HEK293 (cell line): ENCODE data around the gene LRRC8C.
A peak's percentile ranks its signal among the peaks of the same experiment; 100 is the strongest.

ENCODE experiments used
- GLIS2 ChIP-seq: fragments of 450-650 bp; formaldehyde crosslinking; IDR thresholded peaks from 2 replicates; pipeline ENCODE4 v1.5.1; 2016; ENCODE audit warnings: missing biosample characterization, missing genetic modification characterization
- KLF1 ChIP-seq: fragments of 450-650 bp; formaldehyde crosslinking; IDR thresholded peaks from 2 replicates; pipeline ENCODE4 v1.5.1; 2016; ENCODE audit warnings: missing biosample characterization, missing genetic modification characterization
- KLF9 ChIP-seq: fragments of 450-650 bp; formaldehyde crosslinking; IDR thresholded peaks from 2 replicates; pipeline ENCODE4 v1.5.1; 2016; ENCODE audit warnings: missing biosample characterization, missing genetic modification characterization, low read depth
- REPIN1 ChIP-seq: fragments of 450-650 bp; formaldehyde crosslinking; IDR thresholded peaks from 2 replicates; pipeline ENCODE4 v1.5.1; 2017; ENCODE audit warnings: missing biosample characterization, missing genetic modification characterization, low read depth
- YY1 ChIP-seq: fragments of 450-650 bp; formaldehyde crosslinking; IDR thresholded peaks from 2 replicates; pipeline ENCODE4 v1.5.1; 2018; ENCODE audit warnings: missing biosample characterization, missing genetic modification characterization
- ZBTB10 ChIP-seq: fragments of 450-650 bp; formaldehyde crosslinking; IDR thresholded peaks from 2 replicates; pipeline ENCODE4 v1.5.1; 2016; ENCODE audit warnings: missing biosample characterization, missing genetic modification characterization
- ZNF121 ChIP-seq: fragments of 450-650 bp; formaldehyde crosslinking; IDR thresholded peaks from 2 replicates; pipeline ENCODE4 v1.5.1; 2016; ENCODE audit warnings: missing biosample characterization, missing genetic modification characterization
- ZNF184 ChIP-seq: fragments of 450-650 bp; IDR thresholded peaks from 2 replicates; pipeline ENCODE4 v1.5.1; 2018; ENCODE audit warnings: missing biosample characterization, mild to moderate bottlenecking, missing genetic modification characterization
- ZNF2 ChIP-seq: fragments of 450-650 bp; formaldehyde crosslinking; IDR thresholded peaks from 2 replicates; pipeline ENCODE4 v1.5.1; 2016; ENCODE audit warnings: missing biosample characterization, missing genetic modification characterization
- ZNF248 ChIP-seq: fragments of 450-650 bp; formaldehyde crosslinking; IDR thresholded peaks from 2 replicates; pipeline ENCODE4 v1.5.1; 2017; ENCODE audit warnings: missing biosample characterization, missing genetic modification characterization
- ZNF311 ChIP-seq: fragments of 450-650 bp; formaldehyde crosslinking; IDR thresholded peaks from 2 replicates; pipeline ENCODE4 v1.5.1; 2017; ENCODE audit warnings: missing biosample characterization, missing genetic modification characterization, borderline replicate concordance
- ZNF37A ChIP-seq: fragments of 450-650 bp; IDR thresholded peaks from 2 replicates; pipeline ENCODE4 v1.5.1; 2018; ENCODE audit warnings: missing biosample characterization, missing genetic modification characterization
- ZNF404 ChIP-seq: fragments of 450-650 bp; formaldehyde crosslinking; IDR thresholded peaks from 2 replicates; pipeline ENCODE4 v1.5.1; 2017; ENCODE audit warnings: missing biosample characterization, missing genetic modification characterization
- ZNF423 ChIP-seq: fragments of 450-650 bp; formaldehyde crosslinking; IDR thresholded peaks from 2 replicates; pipeline ENCODE4 v1.5.1; 2016; ENCODE audit warnings: missing biosample characterization, missing genetic modification characterization
- ZNF473 ChIP-seq: fragments of 450-650 bp; formaldehyde crosslinking; IDR thresholded peaks from 2 replicates; pipeline ENCODE4 v1.5.1; 2017; ENCODE audit warnings: missing biosample characterization, missing genetic modification characterization
- ZNF571 ChIP-seq: fragments of 450-650 bp; formaldehyde crosslinking; IDR thresholded peaks from 2 replicates; pipeline ENCODE4 v1.5.0; 2017; ENCODE audit warnings: missing biosample characterization, missing genetic modification characterization
- ZNF610 ChIP-seq: fragments of 450-650 bp; formaldehyde crosslinking; IDR thresholded peaks from 2 replicates; pipeline ENCODE4 v1.5.1; 2016; ENCODE audit warnings: missing biosample characterization, missing genetic modification characterization, borderline replicate concordance
- ZNF624 ChIP-seq: fragments of 450-650 bp; formaldehyde crosslinking; IDR thresholded peaks from 2 replicates; pipeline ENCODE4 v1.5.1; 2017; ENCODE audit warnings: missing biosample characterization, missing genetic modification characterization
- ZNF677 ChIP-seq: fragments of 450-650 bp; IDR thresholded peaks from 2 replicates; pipeline ENCODE4 v1.5.0; 2018; ENCODE audit warnings: missing biosample characterization, mild to moderate bottlenecking, missing genetic modification characterization, moderate library complexity
- ZNF707 ChIP-seq: fragments of 450-650 bp; formaldehyde crosslinking; IDR thresholded peaks from 2 replicates; pipeline ENCODE4 v1.5.1; 2016; ENCODE audit warnings: missing biosample characterization, missing genetic modification characterization
- ZNF768 ChIP-seq: fragments of 450-650 bp; formaldehyde crosslinking; IDR thresholded peaks from 2 replicates; pipeline ENCODE4 v1.5.1; 2018; ENCODE audit warnings: missing biosample characterization, mild to moderate bottlenecking, missing genetic modification characterization
- ZNF776 ChIP-seq: fragments of 450-650 bp; formaldehyde crosslinking; IDR thresholded peaks from 2 replicates; pipeline ENCODE4 v1.5.0; 2017; ENCODE audit warnings: missing biosample characterization, missing genetic modification characterization, borderline replicate concordance
- ZSCAN16 ChIP-seq: fragments of 450-650 bp; formaldehyde crosslinking; IDR thresholded peaks from 2 replicates; pipeline ENCODE4 v1.5.1; 2016; ENCODE audit warnings: missing biosample characterization, missing genetic modification characterization
- TF ChIP-seq, protein P1 (sequence below): fragments of 450-650 bp; formaldehyde crosslinking; IDR thresholded peaks from 2 replicates; pipeline ENCODE4 v1.5.1; 2017; ENCODE audit warnings: missing biosample characterization, missing genetic modification characterization
- TF ChIP-seq, protein P2 (sequence below): fragments of 450-650 bp; formaldehyde crosslinking; IDR thresholded peaks from 2 replicates; pipeline ENCODE4 v1.5.1; 2017; ENCODE audit warnings: missing biosample characterization, missing genetic modification characterization
- TF ChIP-seq, protein P3 (sequence below): fragments of 450-650 bp; formaldehyde crosslinking; IDR thresholded peaks from 2 replicates; pipeline ENCODE4 v1.5.1; 2016; ENCODE audit warnings: missing biosample characterization, missing genetic modification characterization, low read depth
- TF ChIP-seq, protein P4 (sequence below): fragments of 450-650 bp; formaldehyde crosslinking; IDR thresholded peaks from 2 replicates; pipeline ENCODE4 v1.5.1; 2016; ENCODE audit warnings: missing biosample characterization, missing genetic modification characterization
- TF ChIP-seq, protein P5 (sequence below): fragments of 450-650 bp; formaldehyde crosslinking; IDR thresholded peaks from 2 replicates; pipeline ENCODE4 v1.5.1; 2017; ENCODE audit warnings: missing biosample characterization, missing genetic modification characterization

LRRC8C gene

DNA sequence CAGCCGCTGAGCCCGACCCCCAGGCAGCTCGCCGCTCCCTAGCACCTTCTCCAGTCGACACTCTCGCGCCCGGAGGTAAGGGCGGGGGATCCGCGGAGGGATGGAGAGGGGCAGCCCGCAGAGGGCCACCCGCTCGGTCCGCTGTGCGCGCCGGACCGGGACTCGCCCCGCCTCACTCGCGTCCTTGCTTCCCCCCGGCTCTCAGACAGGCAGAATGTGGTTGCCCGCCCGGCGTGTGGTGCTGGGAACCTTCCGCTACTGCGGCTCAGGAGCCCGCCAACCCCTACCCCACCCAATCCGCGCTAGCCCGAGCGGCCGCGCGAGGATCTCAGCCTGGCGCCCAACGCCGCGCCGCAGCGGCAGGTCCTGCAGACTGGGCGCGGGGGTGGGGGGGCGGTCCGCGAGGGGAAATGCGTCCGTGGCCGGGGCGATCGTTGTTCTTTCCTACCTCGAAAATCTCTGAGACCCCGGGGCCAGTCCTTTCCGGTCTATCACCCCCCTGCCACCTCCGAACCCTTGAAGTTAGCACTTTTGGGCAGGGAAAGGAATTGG, 404 bp downstream of the LRRC8C start (continued):
- TF ChIP-seq ZNF677 = no peak
- TF ChIP-seq, protein P1, sequence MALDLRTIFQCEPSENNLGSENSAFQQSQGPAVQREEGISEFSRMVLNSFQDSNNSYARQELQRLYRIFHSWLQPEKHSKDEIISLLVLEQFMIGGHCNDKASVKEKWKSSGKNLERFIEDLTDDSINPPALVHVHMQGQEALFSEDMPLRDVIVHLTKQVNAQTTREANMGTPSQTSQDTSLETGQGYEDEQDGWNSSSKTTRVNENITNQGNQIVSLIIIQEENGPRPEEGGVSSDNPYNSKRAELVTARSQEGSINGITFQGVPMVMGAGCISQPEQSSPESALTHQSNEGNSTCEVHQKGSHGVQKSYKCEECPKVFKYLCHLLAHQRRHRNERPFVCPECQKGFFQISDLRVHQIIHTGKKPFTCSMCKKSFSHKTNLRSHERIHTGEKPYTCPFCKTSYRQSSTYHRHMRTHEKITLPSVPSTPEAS = no peak
- no peak for TF ChIP-seq ZNF184 (tag by site-specific recombination)
- no peak for TF ChIP-seq ZNF776 (tag by site-specific recombination)
- 0 out of 2 replicates have a peak, but pooled peaks have one; percentile 12 for TF ChIP-seq ZNF423 (tag by site-specific recombination)
- TF ChIP-seq, protein P2, sequence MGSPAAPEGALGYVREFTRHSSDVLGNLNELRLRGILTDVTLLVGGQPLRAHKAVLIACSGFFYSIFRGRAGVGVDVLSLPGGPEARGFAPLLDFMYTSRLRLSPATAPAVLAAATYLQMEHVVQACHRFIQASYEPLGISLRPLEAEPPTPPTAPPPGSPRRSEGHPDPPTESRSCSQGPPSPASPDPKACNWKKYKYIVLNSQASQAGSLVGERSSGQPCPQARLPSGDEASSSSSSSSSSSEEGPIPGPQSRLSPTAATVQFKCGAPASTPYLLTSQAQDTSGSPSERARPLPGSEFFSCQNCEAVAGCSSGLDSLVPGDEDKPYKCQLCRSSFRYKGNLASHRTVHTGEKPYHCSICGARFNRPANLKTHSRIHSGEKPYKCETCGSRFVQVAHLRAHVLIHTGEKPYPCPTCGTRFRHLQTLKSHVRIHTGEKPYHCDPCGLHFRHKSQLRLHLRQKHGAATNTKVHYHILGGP (tag by site-specific recombination) = no peak
- no peak; the same call in 1 of the 2 replicates for TF ChIP-seq ZNF768 (tag by site-specific recombination)
- TF ChIP-seq, protein P3, sequence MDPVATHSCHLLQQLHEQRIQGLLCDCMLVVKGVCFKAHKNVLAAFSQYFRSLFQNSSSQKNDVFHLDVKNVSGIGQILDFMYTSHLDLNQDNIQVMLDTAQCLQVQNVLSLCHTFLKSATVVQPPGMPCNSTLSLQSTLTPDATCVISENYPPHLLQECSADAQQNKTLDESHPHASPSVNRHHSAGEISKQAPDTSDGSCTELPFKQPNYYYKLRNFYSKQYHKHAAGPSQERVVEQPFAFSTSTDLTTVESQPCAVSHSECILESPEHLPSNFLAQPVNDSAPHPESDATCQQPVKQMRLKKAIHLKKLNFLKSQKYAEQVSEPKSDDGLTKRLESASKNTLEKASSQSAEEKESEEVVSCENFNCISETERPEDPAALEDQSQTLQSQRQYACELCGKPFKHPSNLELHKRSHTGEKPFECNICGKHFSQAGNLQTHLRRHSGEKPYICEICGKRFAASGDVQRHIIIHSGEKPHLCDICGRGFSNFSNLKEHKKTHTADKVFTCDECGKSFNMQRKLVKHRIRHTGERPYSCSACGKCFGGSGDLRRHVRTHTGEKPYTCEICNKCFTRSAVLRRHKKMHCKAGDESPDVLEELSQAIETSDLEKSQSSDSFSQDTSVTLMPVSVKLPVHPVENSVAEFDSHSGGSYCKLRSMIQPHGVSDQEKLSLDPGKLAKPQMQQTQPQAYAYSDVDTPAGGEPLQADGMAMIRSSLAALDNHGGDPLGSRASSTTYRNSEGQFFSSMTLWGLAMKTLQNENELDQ (tag by site-specific recombination) = no peak
- TF ChIP-seq ZNF473 (tag by site-specific recombination) = no peak
- TF ChIP-seq YY1 (tag by site-specific recombination) = no peak
- TF ChIP-seq, protein P4, sequence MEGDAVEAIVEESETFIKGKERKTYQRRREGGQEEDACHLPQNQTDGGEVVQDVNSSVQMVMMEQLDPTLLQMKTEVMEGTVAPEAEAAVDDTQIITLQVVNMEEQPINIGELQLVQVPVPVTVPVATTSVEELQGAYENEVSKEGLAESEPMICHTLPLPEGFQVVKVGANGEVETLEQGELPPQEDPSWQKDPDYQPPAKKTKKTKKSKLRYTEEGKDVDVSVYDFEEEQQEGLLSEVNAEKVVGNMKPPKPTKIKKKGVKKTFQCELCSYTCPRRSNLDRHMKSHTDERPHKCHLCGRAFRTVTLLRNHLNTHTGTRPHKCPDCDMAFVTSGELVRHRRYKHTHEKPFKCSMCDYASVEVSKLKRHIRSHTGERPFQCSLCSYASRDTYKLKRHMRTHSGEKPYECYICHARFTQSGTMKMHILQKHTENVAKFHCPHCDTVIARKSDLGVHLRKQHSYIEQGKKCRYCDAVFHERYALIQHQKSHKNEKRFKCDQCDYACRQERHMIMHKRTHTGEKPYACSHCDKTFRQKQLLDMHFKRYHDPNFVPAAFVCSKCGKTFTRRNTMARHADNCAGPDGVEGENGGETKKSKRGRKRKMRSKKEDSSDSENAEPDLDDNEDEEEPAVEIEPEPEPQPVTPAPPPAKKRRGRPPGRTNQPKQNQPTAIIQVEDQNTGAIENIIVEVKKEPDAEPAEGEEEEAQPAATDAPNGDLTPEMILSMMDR = peak; percentile 30
- TF ChIP-seq KLF9 = 0 out of 2 replicates have a peak, but pooled peaks have one; percentile 24
- no peak for TF ChIP-seq ZNF707 (tag by site-specific recombination)
- no peak for TF ChIP-seq ZBTB10
- TF ChIP-seq ZNF610 (tag by site-specific recombination) = peak; percentile 62
- TF ChIP-seq ZSCAN16 (tag by site-specific recombination) = no peak
- TF ChIP-seq GLIS2 (tag by site-specific recombination) = peak; percentile 63
- peak; percentile 32 for TF ChIP-seq KLF1
- no peak for TF ChIP-seq ZNF248 (tag by site-specific recombination)
- TF ChIP-seq ZNF2 (tag by site-specific recombination) = peak; percentile 43; the same call in 1 of the 2 replicates
- no peak for TF ChIP-seq ZNF311 (tag by site-specific recombination)
- no peak for TF ChIP-seq ZNF404 (tag by site-specific recombination)
- no peak for TF ChIP-seq ZNF37A (tag by site-specific recombination)
- TF ChIP-seq ZNF571 (tag by site-specific recombination) = no peak
- no peak for TF ChIP-seq ZNF624 (tag by site-specific recombination)
- TF ChIP-seq, protein P5, sequence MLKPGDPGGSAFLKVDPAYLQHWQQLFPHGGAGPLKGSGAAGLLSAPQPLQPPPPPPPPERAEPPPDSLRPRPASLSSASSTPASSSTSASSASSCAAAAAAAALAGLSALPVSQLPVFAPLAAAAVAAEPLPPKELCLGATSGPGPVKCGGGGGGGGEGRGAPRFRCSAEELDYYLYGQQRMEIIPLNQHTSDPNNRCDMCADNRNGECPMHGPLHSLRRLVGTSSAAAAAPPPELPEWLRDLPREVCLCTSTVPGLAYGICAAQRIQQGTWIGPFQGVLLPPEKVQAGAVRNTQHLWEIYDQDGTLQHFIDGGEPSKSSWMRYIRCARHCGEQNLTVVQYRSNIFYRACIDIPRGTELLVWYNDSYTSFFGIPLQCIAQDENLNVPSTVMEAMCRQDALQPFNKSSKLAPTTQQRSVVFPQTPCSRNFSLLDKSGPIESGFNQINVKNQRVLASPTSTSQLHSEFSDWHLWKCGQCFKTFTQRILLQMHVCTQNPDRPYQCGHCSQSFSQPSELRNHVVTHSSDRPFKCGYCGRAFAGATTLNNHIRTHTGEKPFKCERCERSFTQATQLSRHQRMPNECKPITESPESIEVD (tag by site-specific recombination) = no peak
- no peak for TF ChIP-seq REPIN1 (tag by site-specific recombination)
- no peak for TF ChIP-seq ZNF121 (tag by site-specific recombination)
